ENCODE measurements around the gene RIPPLY3. TPM values are rescaled to one million over a fixed set of nuclear protein-coding genes. Genes with fewer than 3 reads are reported as not detected.

RIPPLY3 gene
- polyA plus RNA-seq, 1 donor (not counting 4 experiments of a cell fraction or from before 2014, with no cell fraction given): 0.05 TPM

DNA sequence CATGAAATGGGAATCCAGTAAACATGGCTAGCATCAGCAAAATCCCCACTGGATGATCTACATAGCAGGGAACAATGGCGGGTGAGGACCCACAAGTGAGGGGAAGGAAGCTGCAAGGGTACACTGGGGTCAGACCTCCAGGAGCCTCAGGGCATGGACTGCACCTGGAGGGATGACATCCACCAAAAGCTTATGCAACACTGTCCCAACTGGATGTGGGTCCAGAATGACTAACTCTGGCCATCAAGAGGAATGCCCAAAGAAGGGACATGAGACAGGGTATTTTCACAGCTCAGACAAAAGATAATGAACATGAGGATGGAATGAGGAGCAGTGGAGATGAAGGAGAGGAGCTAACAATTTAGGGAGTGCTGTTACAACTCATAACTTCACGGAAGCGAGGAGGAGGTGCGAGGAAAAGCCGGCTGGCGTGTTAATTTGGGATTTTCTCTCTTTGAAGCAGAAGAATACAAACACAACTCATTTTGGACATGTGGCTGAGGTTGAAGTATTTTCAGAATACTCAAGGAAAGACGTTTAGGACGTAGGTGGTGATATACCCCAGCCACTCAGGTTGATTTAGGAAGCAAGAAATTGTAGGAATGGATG lies 45.7 kb upstream of the RIPPLY3 start:
- Histone ChIP-seq H3K4me1 (ENCODE audit: control insufficient read depth, extremely low read depth, insufficient read depth, low read length) (peaks cover 3% of the 10 kb centered on the region), H3K9me1 (ENCODE audit: control insufficient read depth, extremely low read depth, insufficient read depth, low read length) (no peaks in the 10 kb centered on the region), H3K9ac (ENCODE audit: control insufficient read depth, extremely low read depth, insufficient read depth, low read length) (no peak overlapping the region), H3K4me2 (ENCODE audit: control insufficient read depth, extremely low read depth, insufficient read depth, low read depth, low read length) (no peak overlapping the region), H4K20me1 (ENCODE audit: control insufficient read depth, extremely low read depth, insufficient read depth, low read length) (no peaks in the 10 kb centered on the region), H3K9me3 (ENCODE audit: control insufficient read depth, low read depth, low read length) (no peaks in the 10 kb centered on the region), H3K27me3 (ENCODE audit: control insufficient read depth, extremely low read depth, insufficient read depth, low read length) (no peaks in the 10 kb centered on the region), H2AFZ (ENCODE audit: control insufficient read depth, low read length) (no peak overlapping the region), H3K36me3 (ENCODE audit: control insufficient read depth in 2 of 2, extremely low read depth in 1 of 2, insufficient read depth in 2 of 2, low read length in 2 of 2) (peaks cover 0 to 4% of the 10 kb centered on the region in 2 experiments), H3K4me3 (ENCODE audit: control insufficient read depth in 2 of 3, extremely low read depth in 1 of 3, insufficient read depth in 2 of 3, low read depth in 1 of 3, low read length in 3 of 3) (no peak overlapping the region), H3K27ac (ENCODE audit: control insufficient read depth, insufficient read depth, low read length) (no peak overlapping the region), H3K79me2 (ENCODE audit: control insufficient read depth, insufficient read depth, low read length) (no peaks in the 10 kb centered on the region)
- no peak for FAIRE-seq
- no peak for DNase-seq (ENCODE audit: low read depth, low spot score)
- no peak for TF ChIP-seq EZH2 (IDR thresholded peaks at IDR 0.05; ENCODE audit: low read length)
- TF ChIP-seq, protein P1, sequence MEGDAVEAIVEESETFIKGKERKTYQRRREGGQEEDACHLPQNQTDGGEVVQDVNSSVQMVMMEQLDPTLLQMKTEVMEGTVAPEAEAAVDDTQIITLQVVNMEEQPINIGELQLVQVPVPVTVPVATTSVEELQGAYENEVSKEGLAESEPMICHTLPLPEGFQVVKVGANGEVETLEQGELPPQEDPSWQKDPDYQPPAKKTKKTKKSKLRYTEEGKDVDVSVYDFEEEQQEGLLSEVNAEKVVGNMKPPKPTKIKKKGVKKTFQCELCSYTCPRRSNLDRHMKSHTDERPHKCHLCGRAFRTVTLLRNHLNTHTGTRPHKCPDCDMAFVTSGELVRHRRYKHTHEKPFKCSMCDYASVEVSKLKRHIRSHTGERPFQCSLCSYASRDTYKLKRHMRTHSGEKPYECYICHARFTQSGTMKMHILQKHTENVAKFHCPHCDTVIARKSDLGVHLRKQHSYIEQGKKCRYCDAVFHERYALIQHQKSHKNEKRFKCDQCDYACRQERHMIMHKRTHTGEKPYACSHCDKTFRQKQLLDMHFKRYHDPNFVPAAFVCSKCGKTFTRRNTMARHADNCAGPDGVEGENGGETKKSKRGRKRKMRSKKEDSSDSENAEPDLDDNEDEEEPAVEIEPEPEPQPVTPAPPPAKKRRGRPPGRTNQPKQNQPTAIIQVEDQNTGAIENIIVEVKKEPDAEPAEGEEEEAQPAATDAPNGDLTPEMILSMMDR (optimal IDR thresholded peaks at IDR 0.05 in 1 of 3, IDR thresholded peaks at IDR 0.05 in 1 of 3, conservative IDR thresholded peaks at IDR 0.05 in 1 of 3; ENCODE audit: extremely low read depth in 1 of 3, insufficient read depth in 2 of 3, low read length in 3 of 3): no peak
- dilution Hi-C loops (cut with MboI; ENCODE audit: extremely low pct_ligation_motif_present, low sequenced_read_pairs): no loop called here

DNA sequence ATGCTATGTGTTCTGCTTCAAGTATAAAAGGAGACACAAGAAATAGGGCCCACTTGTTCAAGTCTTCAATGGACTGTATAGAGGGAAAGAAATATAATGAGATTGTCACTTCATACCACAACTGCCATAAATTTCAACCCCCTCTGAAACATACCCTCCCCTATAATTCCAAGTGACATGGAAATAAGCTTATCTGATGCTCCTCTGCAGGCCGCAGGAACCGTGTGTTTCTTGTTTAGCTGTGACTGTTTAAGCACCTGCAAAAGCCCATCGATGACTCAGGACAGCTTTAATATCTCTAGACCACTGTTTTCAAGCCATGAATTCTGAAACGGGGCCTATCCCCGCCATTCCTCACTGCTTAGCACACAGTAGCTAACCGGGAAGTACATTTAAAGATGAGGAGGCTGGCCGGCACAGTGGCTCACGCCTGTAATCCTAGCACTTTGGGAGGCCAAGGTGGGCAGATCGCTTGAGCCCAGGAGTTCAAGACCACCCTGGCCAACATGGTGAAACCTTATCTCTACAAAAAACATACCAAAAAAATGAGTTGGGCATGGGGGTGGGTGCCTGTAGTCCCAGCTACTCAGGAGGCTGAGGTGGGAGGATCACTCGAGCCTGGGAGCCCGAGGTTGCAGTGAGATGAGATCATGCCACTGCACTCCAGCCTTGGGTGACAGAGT lies 44.3 kb upstream of the RIPPLY3 start:
- H4K20me1 ChIP-seq (ENCODE audit: control insufficient read depth, extremely low read depth, insufficient read depth, low read length): no peaks in the 10 kb centered on the region

More for the DNA sequence above, 44.3 kb upstream of the RIPPLY3 start:
- no peaks in the 10 kb centered on the region for H3K9me3 ChIP-seq (ENCODE audit: control insufficient read depth, low read depth, low read length)
- dilution Hi-C loops (cut with MboI; ENCODE audit: extremely low pct_ligation_motif_present, low sequenced_read_pairs): no loop called here
- H3K27ac ChIP-seq (ENCODE audit: control insufficient read depth, insufficient read depth, low read length): no peak overlapping the region
- no peak for TF ChIP-seq EZH2 (IDR thresholded peaks at IDR 0.05; ENCODE audit: low read length)
- TF ChIP-seq, protein P1 (optimal IDR thresholded peaks at IDR 0.05 in 1 of 3, IDR thresholded peaks at IDR 0.05 in 1 of 3, conservative IDR thresholded peaks at IDR 0.05 in 1 of 3; ENCODE audit: extremely low read depth in 1 of 3, insufficient read depth in 2 of 3, low read length in 3 of 3): no peak
- DNase-seq (ENCODE audit: low read depth, low spot score) (no peak), FAIRE-seq (no peak)
- no peak overlapping the region for H3K4me3 ChIP-seq (ENCODE audit: control insufficient read depth in 2 of 3, extremely low read depth in 1 of 3, insufficient read depth in 2 of 3, low read depth in 1 of 3, low read length in 3 of 3)
- H3K4me1 ChIP-seq (ENCODE audit: control insufficient read depth, extremely low read depth, insufficient read depth, low read length): peaks cover 7% of the 10 kb centered on the region
- H3K36me3 ChIP-seq (ENCODE audit: control insufficient read depth in 2 of 2, extremely low read depth in 1 of 2, insufficient read depth in 2 of 2, low read length in 2 of 2): peaks cover 0 to 4% of the 10 kb centered on the region in 2 experiments
- no peaks in the 10 kb centered on the region for H3K27me3 ChIP-seq (ENCODE audit: control insufficient read depth, extremely low read depth, insufficient read depth, low read length)
- no peaks in the 10 kb centered on the region for H3K79me2 ChIP-seq (ENCODE audit: control insufficient read depth, insufficient read depth, low read length)
- no peak overlapping the region for H3K9ac ChIP-seq (ENCODE audit: control insufficient read depth, extremely low read depth, insufficient read depth, low read length)
- no peaks in the 10 kb centered on the region for H3K9me1 ChIP-seq (ENCODE audit: control insufficient read depth, extremely low read depth, insufficient read depth, low read length)
- H3K4me2 ChIP-seq (ENCODE audit: control insufficient read depth, extremely low read depth, insufficient read depth, low read depth, low read length): no peak overlapping the region
- no peak overlapping the region for H2AFZ ChIP-seq (ENCODE audit: control insufficient read depth, low read length)

Measured in keratinocyte (primary cell).